H1 (cell line): ENCODE data around the gene PARP16. TPM values are rescaled to one million over a fixed set of nuclear protein-coding genes. Genes with fewer than 3 reads are reported as not detected.

Source experiments
- CTCF ChIA-PET: fragments of 300-600 bp; sonication (Branson Sonifier 250); formaldehyde crosslinking; loops from one replicate; lab custom pipeline; 2021; ENCODE audit not compliant: partially characterized antibody; lab: Charles Lee
- POLR2A ChIA-PET: fragments of 300-600 bp; sonication (Branson Sonifier 250); formaldehyde crosslinking; loops from one replicate; lab custom pipeline; 2021; ENCODE audit warnings: inconsistent platforms; ENCODE audit not compliant: partially characterized antibody; lab: Charles Lee
- DNase-seq, 2 experiments: peaks; one replicate each; pipeline versions ENCODE4 v3.0.0 to v3.0.0-alpha.2; 2010 to 2022; ENCODE audit warnings: low spot score in 2 of 2, low read depth in 1 of 2, mixed read lengths in 1 of 2
- FAIRE-seq: peaks from 2 replicates; lab custom pipeline; 2011; peaks lifted over from hg19 to GRCh38; lab: Jason Lieb, UNC
- H2AFZ ChIP-seq: 2 replicates; pipeline ENCODE4 v1.8.1; 2012; ENCODE audit warnings: low read length, inconsistent platforms
- H2AK5ac ChIP-seq: 2 replicates; pipeline ENCODE4 v1.6.1; 2013; ENCODE audit warnings: low read depth, low read length
- H2BK120ac ChIP-seq: replicated peaks from 2 replicates; pipeline ENCODE3; 2013; ENCODE audit warnings: low read depth, low read length, inconsistent platforms
- H2BK12ac ChIP-seq: 2 replicates; pipeline ENCODE4 v1.6.1; 2013; ENCODE audit warnings: low read depth, low read length
- H2BK15ac ChIP-seq: 2 replicates; pipeline ENCODE4 v1.6.1; 2013; ENCODE audit warnings: low read length
- H2BK20ac ChIP-seq: 2 replicates; pipeline ENCODE4 v1.6.1; 2013; ENCODE audit warnings: low read length
- H2BK5ac ChIP-seq: 2 replicates; pipeline ENCODE4 v1.6.1; 2013; ENCODE audit warnings: low read depth, low read length
- H3K14ac ChIP-seq: 2 replicates; pipeline ENCODE4 v1.6.1; 2013; ENCODE audit warnings: inconsistent platforms; ENCODE audit not compliant: insufficient read length
- H3K18ac ChIP-seq: 2 replicates; pipeline ENCODE4 v1.6.1; 2013; ENCODE audit warnings: low read length; ENCODE audit errors: extremely low read depth
- H3K23ac ChIP-seq: 2 replicates; pipeline ENCODE4 v1.6.1; 2013; ENCODE audit warnings: inconsistent platforms; ENCODE audit not compliant: insufficient read length
- H3K23me2 ChIP-seq: 2 replicates; pipeline ENCODE4 v1.6.1; 2013; ENCODE audit warnings: low read depth, low read length
- H3K27ac ChIP-seq: 2 replicates; pipeline ENCODE4 v1.6.1; 2011; ENCODE audit warnings: low read depth, low read length, inconsistent platforms
- H3K27me3 ChIP-seq, 4 experiments: replicated peaks in 1 of 4; 1 replicate in 1 of 4; 2 replicates in 3 of 4; pipeline versions ENCODE4 v1.6.1 to v1.8.1; 2011 to 2013; ENCODE audit warnings: low read length in 3 of 4, mild to moderate bottlenecking in 3 of 4, inconsistent platforms in 2 of 4, mixed read lengths in 2 of 4, moderate library complexity in 1 of 4; ENCODE audit not compliant: control insufficient read depth in 3 of 4, insufficient read depth in 3 of 4; ENCODE audit errors: extremely low read depth in 1 of 4
- H3K36me3 ChIP-seq, 4 experiments: 2 replicates each; pipeline versions ENCODE4 v1.6.1 to v1.8.1; 2011 to 2013; ENCODE audit warnings: mild to moderate bottlenecking in 4 of 4, low read length in 3 of 4, moderate library complexity in 2 of 4, control low read depth in 1 of 4, inconsistent platforms in 1 of 4; ENCODE audit not compliant: insufficient read depth in 4 of 4, control insufficient read depth in 2 of 4
- H3K4ac ChIP-seq: replicated peaks from 2 replicates; pipeline ENCODE3; 2013; ENCODE audit warnings: low read length, low read depth, mixed read lengths, inconsistent platforms; ENCODE audit not compliant: insufficient read length
- H3K4me1 ChIP-seq, 4 experiments: replicated peaks in 1 of 4; 1 replicate in 1 of 4; 2 replicates in 3 of 4; pipeline versions ENCODE4 v1.6.1 to v1.8.1; 2011 to 2013; ENCODE audit warnings: low read length in 3 of 4, inconsistent platforms in 2 of 4, mixed read lengths in 1 of 4; ENCODE audit not compliant: insufficient read depth in 4 of 4, control insufficient read depth in 3 of 4
- H3K4me2 ChIP-seq, 2 experiments: 2 replicates each; pipeline versions ENCODE4 v1.6.1 to v1.8.1; 2011 to 2013; ENCODE audit warnings: low read depth in 2 of 2, low read length in 2 of 2, control low read depth in 1 of 2, inconsistent platforms in 1 of 2, mild to moderate bottlenecking in 1 of 2; ENCODE audit not compliant: insufficient read depth in 1 of 2
- H3K4me3 ChIP-seq, 4 experiments: fragments of 200-600, 300-600 bp in 1 of 4; sonication (generic), shearing (Covaris generic), sonication (Bioruptor Twin) in 1 of 4; 2 replicates each; pipeline versions ENCODE4 v1.5.1 to v1.8.1; 2011 to 2016; ENCODE audit warnings: low read length in 4 of 4, low read depth in 3 of 4, control low read depth in 2 of 4, inconsistent platforms in 2 of 4, mild to moderate bottlenecking in 2 of 4, mixed read lengths in 1 of 4, moderate library complexity in 1 of 4; ENCODE audit not compliant: insufficient read depth in 2 of 4; ENCODE audit errors: extremely low read depth in 1 of 4
- H3K56ac ChIP-seq: replicated peaks from 2 replicates; pipeline ENCODE3; 2013; ENCODE audit warnings: low read depth, mild to moderate bottlenecking, mixed read lengths, low read length, inconsistent platforms; ENCODE audit not compliant: insufficient read length
- H3K79me1 ChIP-seq: 2 replicates; pipeline ENCODE4 v1.6.1; 2013; ENCODE audit warnings: low read depth, low read length, control low read depth
- H3K79me2 ChIP-seq, 2 experiments: 2 replicates each; pipeline versions ENCODE4 v1.6.1 to v1.8.1; 2012 to 2013; ENCODE audit warnings: low read length in 2 of 2, mild to moderate bottlenecking in 2 of 2, inconsistent platforms in 1 of 2; ENCODE audit not compliant: insufficient read depth in 2 of 2, control insufficient read depth in 1 of 2
- H3K9ac ChIP-seq, 4 experiments: replicated peaks in 1 of 4; 1 replicate in 1 of 4; 2 replicates in 3 of 4; pipeline versions ENCODE4 v1.6.1 to v1.8.1; 2011 to 2013; ENCODE audit warnings: low read depth in 3 of 4, low read length in 3 of 4, control low read depth in 2 of 4, mild to moderate bottlenecking in 2 of 4, moderate library complexity in 2 of 4, inconsistent platforms in 1 of 4; ENCODE audit errors: extremely low read depth in 1 of 4
- H3K9me3 ChIP-seq, 2 experiments: 2 replicates each; pipeline versions ENCODE4 v1.6.1 to v1.8.1; 2012 to 2013; ENCODE audit warnings: mild to moderate bottlenecking in 2 of 2, moderate library complexity in 2 of 2, control low read depth in 1 of 2, inconsistent platforms in 1 of 2, low read depth in 1 of 2, low read length in 1 of 2, mixed read lengths in 1 of 2; ENCODE audit not compliant: insufficient read depth in 2 of 2
- H4K20me1 ChIP-seq, 2 experiments: replicated peaks in 1 of 2; 2 replicates each; pipeline versions ENCODE3 to v1.8.1; 2011 to 2013; ENCODE audit warnings: inconsistent platforms in 2 of 2, low read length in 2 of 2, mild to moderate bottlenecking in 1 of 2; ENCODE audit not compliant: insufficient read depth in 2 of 2, control insufficient read depth in 1 of 2
- H4K5ac ChIP-seq: 2 replicates; pipeline ENCODE4 v1.6.1; 2013; ENCODE audit warnings: low read length, low read depth, mixed read lengths, inconsistent platforms; ENCODE audit not compliant: insufficient read length
- H4K8ac ChIP-seq: 2 replicates; pipeline ENCODE4 v1.8.0; 2013; ENCODE audit warnings: mild to moderate bottlenecking, moderate library complexity, low read length, inconsistent platforms; ENCODE audit not compliant: insufficient read depth; ENCODE audit errors: extremely low read depth
- H4K91ac ChIP-seq: replicated peaks from 2 replicates; pipeline ENCODE3; 2013; ENCODE audit warnings: low read length, mixed read lengths, inconsistent platforms; ENCODE audit not compliant: insufficient read length
- KDM1A ChIP-seq: fragments of 200-600, 300-600 bp; sonication (generic); IDR thresholded peaks from 2 replicates; pipeline ENCODE4 v1.7.1; 2016; ENCODE audit warnings: mild to moderate bottlenecking, low read length, borderline replicate concordance
- RFX5 ChIP-seq: IDR thresholded peaks from 2 replicates; pipeline ENCODE4 v1.6.1; 2011; ENCODE audit warnings: low read depth, low read length, improper control_type of control experiment, borderline replicate concordance
- WGBS, 2 experiments: shearing (Covaris generic) in 1 of 2; methylation state at CpG; one replicate each; pipeline versions ENCODE4 v1.1.6 to v1.1.7; 2013 to 2015; ENCODE audit warnings: low lambda C conversion rate in 2 of 2, mixed read lengths in 2 of 2, inconsistent platforms in 1 of 2, low coverage in 1 of 2, missing lambda C conversion rate in 1 of 2; ENCODE audit not compliant: insufficient replicate concordance in 2 of 2, insufficient coverage in 1 of 2, insufficient read length in 1 of 2; ENCODE audit errors: extremely low coverage in 1 of 2, missing lambda C conversion rate in 1 of 2; 5-methylcytosine and 5-hydroxymethylcytosine counted together
- polyA plus RNA-seq, 7 experiments: library from polyadenylated mRNA; depleted of rRNA in 3 of 7; stranded (reverse) in 5 of 7; unstranded in 2 of 7; fragments of >200 nt in 5 of 7; fragments of 200-250 nt in 2 of 7; gene quantifications; 1 replicate in 5 of 7; 2 replicates in 1 of 7; 4 replicates in 1 of 7; pipeline versions ENCODE4 v1.2.1 to v1.2.3, GENCODE V29; 2011 to 2013; ENCODE audit warnings: missing spikeins in 2 of 7, mixed read lengths in 2 of 7
- total RNA-seq: library from RNA; stranded (reverse); fragmentation: NEBNext Ultra II Directional; extraction: Animal tissue kit (Norgen Biotek cat#: 25700); gene quantifications from 2 replicates; pipeline ENCODE4 v1.2.1, GENCODE V29; 2021

Gene PARP16
- total and polyA plus RNA-seq, 2 of the 8 experiments (the other 6 are each of a cell fraction or from before 2014, with no cell fraction given): 3.7 to 5.0 TPM

GRCh38 chr15:65329984-65330735 lies 43.5 kb upstream of the PARP16 start:
- no peak overlapping the region for H2BK120ac ChIP-seq
- no peak overlapping the region for H2BK20ac ChIP-seq
- no peaks in the 10 kb centered on the region for H3K9me3 ChIP-seq
- H3K23ac ChIP-seq: no peak overlapping the region
- no peak overlapping the region for H3K56ac ChIP-seq
- no peak overlapping the region for H2AFZ ChIP-seq
- no peak overlapping the region for H3K18ac ChIP-seq
- POLR2A ChIA-PET: interaction anchor here (1.0 to 4.3 kb wide), 5 partner anchors 8 to 145 kb away, joined by 3 to 20 read pairs (median 3); partner anchors contain the start of genes CLPX and RNU5B-1
- H4K8ac ChIP-seq: no peak overlapping the region
- H4K5ac ChIP-seq: no peak overlapping the region
- H3K27ac ChIP-seq: no peak overlapping the region
- H3K27me3 ChIP-seq: no peaks in the 10 kb centered on the region
- H2BK5ac ChIP-seq: peak overlapping the region; percentile 49; the same call in 1 of the 2 replicates
- H2BK12ac ChIP-seq: no peak overlapping the region
- no peak overlapping the region for H3K14ac ChIP-seq
- no peak overlapping the region for H3K4me2 ChIP-seq
- peak; percentile 78 for TF ChIP-seq KDM1A
- no peak for TF ChIP-seq RFX5
- TF ChIP-seq, all 59 proteins: peak for 1
- Histone ChIP-seq H3K4me1 (peaks cover 3 to 24% (median 15%) of the 10 kb centered on the region in 4 experiments), H2BK15ac (no peak overlapping the region), H3K4me3 (no peak overlapping the region), H2AK5ac (no peak overlapping the region), H4K91ac (no peak overlapping the region), H3K79me2 (no peaks in the 10 kb centered on the region), H3K9ac (no peak overlapping the region), H3K36me3 (peaks cover 3 to 8% (median 6%) of the 10 kb centered on the region in 4 experiments; a peak in 5 of 8 replicates), H3K23me2 (no peaks in the 10 kb centered on the region), H4K20me1 (peaks cover 0 to 5% of the 10 kb centered on the region in 2 experiments), H3K79me1 (peaks cover under 1% of the 10 kb centered on the region; the same call in 1 of the 2 replicates), H3K4ac (no peak overlapping the region)
- no peak for DNase-seq
- CTCF ChIA-PET: interaction anchor here (0.8 to 4.8 kb wide), 8 partner anchors 7 to 70 kb away, joined by 3 to 42 read pairs (median 7); no protein-coding TSS in a partner anchor
- no peak for FAIRE-seq
- 93% methylated on average over 17 of the region's 18 CpGs; no CpG with 5 or more reads in 1 of the 2 experiments for WGBS, 2 experiments
